GM12891 (cell line): ENCODE results near the gene HECTD4.

ENCODE experiments used
- POLR2A ChIP-seq: IDR thresholded peaks from 2 replicates; pipeline ENCODE4 v1.6.1; 2011; ENCODE audit warnings: low read depth, low read length, control low read depth
- TAF1 ChIP-seq: IDR thresholded peaks from 2 replicates; pipeline ENCODE4 v1.6.1; 2011; ENCODE audit warnings: low read depth, low read length, control low read depth

DNA sequence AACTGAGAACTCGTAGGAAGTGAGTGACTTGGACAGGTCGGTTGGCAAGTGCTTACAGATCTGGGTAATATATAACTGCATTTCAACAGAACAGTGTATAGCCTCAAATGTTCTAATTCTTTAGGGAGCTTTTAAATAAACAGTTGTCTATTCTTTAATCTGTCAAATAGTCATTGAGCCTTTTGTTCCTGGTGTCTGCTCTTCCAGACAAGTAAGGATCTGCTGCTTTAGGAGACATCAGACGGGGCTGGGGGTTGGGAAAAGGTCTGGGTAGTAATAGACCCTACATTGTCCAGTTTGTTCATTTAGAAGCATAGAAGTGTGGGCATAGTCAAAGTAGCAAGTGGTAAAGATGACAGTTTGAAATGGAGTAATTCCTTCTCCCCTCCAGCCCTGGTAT is 38.5 kb upstream of the HECTD4 start:
- no peak for TF ChIP-seq TAF1
- TF ChIP-seq POLR2A, result no peak
